Upper lobe of left lung (tissue), 6 donors: Measurements from ENCODE around the gene A3GALT2. TPM values are rescaled to one million over a fixed set of nuclear protein-coding genes. Genes with fewer than 3 reads are reported as not detected.

Experiments used
- ATAC-seq, 2 donors: fragments of 200-7000 bp; cut with Tn5 transposase; one replicate each; pipeline ENCODE4 v1.9.1; 2022; ENCODE audit warnings: mild to moderate bottlenecking in 2 of 2, moderate library complexity in 2 of 2; ENCODE audit not compliant: low FRiP score in 2 of 2
- DNase-seq, 2 donors: peaks; one replicate each; pipeline ENCODE4 v3.0.0-alpha.2; 2019 to 2020
- H3K27ac ChIP-seq, 4 donors: fragments of 200-600 bp; sonication (generic); one replicate each; pipeline ENCODE4 v1.5.1; 2016 to 2019
- H3K27me3 ChIP-seq, 4 donors: fragments of 200-600 bp; sonication (generic); one replicate each; pipeline ENCODE4 v1.5.1; 2017 to 2019
- H3K36me3 ChIP-seq, 4 donors: fragments of 200-600 bp; sonication (generic); one replicate each; pipeline ENCODE4 v1.5.1; 2016 to 2019
- H3K4me1 ChIP-seq, 4 donors: fragments of 200-600 bp; sonication (generic); one replicate each; pipeline ENCODE4 v1.5.1; 2018 to 2019
- H3K4me3 ChIP-seq, 4 donors: fragments of 200-600 bp; sonication (generic); one replicate each; pipeline ENCODE4 v1.5.1; 2017 to 2019; ENCODE audit warnings: mild to moderate bottlenecking in 2 of 4, moderate library complexity in 1 of 4
- H3K9me3 ChIP-seq, 4 donors: fragments of 200-600 bp; sonication (generic); one replicate each; pipeline ENCODE4 v1.5.1; 2018 to 2019
- EP300 ChIP-seq, 4 donors: sonication (generic); formaldehyde crosslinking; IDR thresholded peaks; one replicate each; pipeline ENCODE4 v1.5.1; 2017; ENCODE audit warnings: antibody characterized with exemption in 4 of 4, control low read depth in 2 of 4
- POLR2A ChIP-seq, 4 donors: fragments of 450-650 bp; IDR thresholded peaks; one replicate each; pipeline ENCODE4 v1.5.1; 2016 to 2017; ENCODE audit warnings: antibody characterized with exemption in 4 of 4, mild to moderate bottlenecking in 2 of 4
- POLR2AphosphoS5 ChIP-seq, 2 donors: sonication (generic); formaldehyde crosslinking; IDR thresholded peaks; one replicate each; pipeline ENCODE4 v1.5.1; 2017; ENCODE audit warnings: antibody characterized with exemption in 2 of 2
- WGBS, 2 donors: methylation state at CpG; one replicate each; pipeline ENCODE4 v1.1.5; 2017 to 2018; 5-methylcytosine and 5-hydroxymethylcytosine counted together
- total RNA-seq, 6 donors: library from RNA; depleted of rRNA in 4 of 6; stranded (reverse); fragments of >200 nt in 4 of 6; gene quantifications; one replicate each; pipeline versions ENCODE4 v1.1.0 to v1.2.1, GENCODE V29; 2016 to 2021
- TF ChIP-seq, protein P1 (sequence below), 6 experiments: fragments of 450-650 bp in 4 of 6; fragments of 200-600 bp in 2 of 6; sonication (generic) in 2 of 6; IDR thresholded peaks; one replicate each; pipeline ENCODE4 v1.5.1; 2016 to 2019; ENCODE audit warnings: antibody characterized with exemption in 6 of 6
- donor health status: DM: no; HTN: no; CAD: no; lungs with moderate emphysema.
- donor health status: DM: no; HTN: yes; CAD: no; lungs with severe emphysema.

A3GALT2 gene
- under 1 TPM in 2 of 6 donors, not detected in 4; 0.79 to 0.91 TPM for total RNA-seq

DNA sequence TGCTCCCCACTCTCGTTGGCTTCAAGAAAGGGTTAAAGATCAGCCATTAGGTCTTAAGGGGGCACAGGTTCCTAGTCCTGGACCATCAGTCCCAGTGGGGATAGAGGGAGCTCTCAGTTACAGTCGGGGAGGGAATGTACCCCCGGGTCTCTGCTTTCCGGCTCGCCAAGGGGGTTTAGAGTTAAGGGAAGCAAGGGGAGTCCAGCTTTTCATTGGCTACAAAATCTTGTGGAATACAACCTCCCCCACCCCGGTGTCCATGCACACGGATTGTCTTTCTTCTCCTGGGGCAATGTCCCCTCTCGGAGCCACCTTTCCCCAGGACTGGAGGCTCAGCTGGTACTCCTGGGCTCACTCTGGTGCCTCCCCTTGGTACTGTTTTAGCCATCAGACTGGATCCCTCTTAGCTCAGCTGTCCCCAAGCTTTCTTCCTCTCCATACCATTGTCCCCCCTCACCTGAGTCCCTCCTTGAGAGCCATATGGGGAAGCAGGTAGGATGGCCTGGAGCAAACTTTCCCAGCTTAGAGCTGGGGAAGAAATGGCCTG is at the start of gene A3GALT2:
TSS of gene A3GALT2 (minus strand) at position 480 of the 547 bp plus-strand sequence. CDS start at position 480, 0 bp downstream.
- no peaks in the 10 kb centered on the region for H3K9me3 ChIP-seq
- WGBS, 2 donors: 78 to 83% methylated on average over 8 of the region's 8 CpGs
- TF ChIP-seq POLR2A (IDR thresholded peaks at IDR 0.05): no peak
- DNase-seq (no peak), ATAC-seq (no peak)
- H3K4me3 ChIP-seq: no peak within 1 kb of the TSS
- no peak within 1 kb of the TSS for H3K27ac ChIP-seq
- peaks cover 27 to 47% (median 33%) of the 10 kb centered on the region in 4 donors for H3K36me3 ChIP-seq
- H3K4me1 ChIP-seq: peaks cover 0 to 3% (median under 1%) of the 10 kb centered on the region in 4 donors
- H3K27me3 ChIP-seq: no peaks in the 10 kb centered on the region

- H3K4me1 ChIP-seq: peaks cover 7 to 23% (median 9%) of the 10 kb centered on the region in 4 donors
- ATAC-seq (no peak), DNase-seq (no peak)
- no peak overlapping the region for H3K4me3 ChIP-seq
- TF ChIP-seq POLR2AphosphoS5 (IDR thresholded peaks at IDR 0.05): no peak
- no peak overlapping the region for H3K27ac ChIP-seq
- no peaks in the 10 kb centered on the region for H3K36me3 ChIP-seq
- H3K9me3 ChIP-seq: no peaks in the 10 kb centered on the region
- H3K27me3 ChIP-seq: no peaks in the 10 kb centered on the region
- 81 to 83% methylated on average over 4 of the region's 4 CpGs for WGBS, 2 donors
Measured at GRCh38 chr1:33370301-33370700, 49.4 kb upstream of the A3GALT2 start.

DNA sequence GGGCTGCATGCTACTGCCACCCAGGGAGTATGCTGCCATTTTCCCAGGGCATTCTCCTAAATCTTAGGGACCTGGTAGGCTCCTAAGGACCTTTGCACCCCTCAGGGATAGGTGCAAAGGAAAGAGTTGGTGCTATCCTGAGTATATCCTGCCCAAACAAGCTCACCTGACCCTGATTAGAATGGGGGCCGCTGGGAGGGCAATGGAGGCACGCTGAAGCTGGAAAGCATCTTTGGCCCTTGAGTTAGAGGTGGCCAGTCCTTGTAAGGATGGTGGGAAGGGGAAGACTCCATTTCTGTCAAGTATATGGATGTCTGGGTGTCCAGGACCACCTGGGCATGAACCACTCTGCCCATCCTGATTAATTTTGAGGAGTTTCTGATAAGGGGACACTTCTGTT is 48.9 kb upstream of the A3GALT2 start:
- TF ChIP-seq, protein P1, sequence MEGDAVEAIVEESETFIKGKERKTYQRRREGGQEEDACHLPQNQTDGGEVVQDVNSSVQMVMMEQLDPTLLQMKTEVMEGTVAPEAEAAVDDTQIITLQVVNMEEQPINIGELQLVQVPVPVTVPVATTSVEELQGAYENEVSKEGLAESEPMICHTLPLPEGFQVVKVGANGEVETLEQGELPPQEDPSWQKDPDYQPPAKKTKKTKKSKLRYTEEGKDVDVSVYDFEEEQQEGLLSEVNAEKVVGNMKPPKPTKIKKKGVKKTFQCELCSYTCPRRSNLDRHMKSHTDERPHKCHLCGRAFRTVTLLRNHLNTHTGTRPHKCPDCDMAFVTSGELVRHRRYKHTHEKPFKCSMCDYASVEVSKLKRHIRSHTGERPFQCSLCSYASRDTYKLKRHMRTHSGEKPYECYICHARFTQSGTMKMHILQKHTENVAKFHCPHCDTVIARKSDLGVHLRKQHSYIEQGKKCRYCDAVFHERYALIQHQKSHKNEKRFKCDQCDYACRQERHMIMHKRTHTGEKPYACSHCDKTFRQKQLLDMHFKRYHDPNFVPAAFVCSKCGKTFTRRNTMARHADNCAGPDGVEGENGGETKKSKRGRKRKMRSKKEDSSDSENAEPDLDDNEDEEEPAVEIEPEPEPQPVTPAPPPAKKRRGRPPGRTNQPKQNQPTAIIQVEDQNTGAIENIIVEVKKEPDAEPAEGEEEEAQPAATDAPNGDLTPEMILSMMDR (IDR thresholded peaks at IDR 0.05): no peak
- TF ChIP-seq EP300 (IDR thresholded peaks at IDR 0.05) (no peak), POLR2A (IDR thresholded peaks at IDR 0.05) (no peak), POLR2AphosphoS5 (IDR thresholded peaks at IDR 0.05) (no peak)
- DNase-seq (no peak), ATAC-seq (no peak)
- no peaks in the 10 kb centered on the region for H3K27me3 ChIP-seq
- H3K4me3 ChIP-seq: no peak overlapping the region
- H3K9me3 ChIP-seq: no peaks in the 10 kb centered on the region
- 87 to 94% methylated on average over 2 of the region's 2 CpGs for WGBS, 2 donors
- H3K27ac ChIP-seq: no peak overlapping the region
- H3K36me3 ChIP-seq: no peaks in the 10 kb centered on the region
- peaks cover 7 to 28% (median 12%) of the 10 kb centered on the region in 4 donors for H3K4me1 ChIP-seq

- TF ChIP-seq, protein P1 (IDR thresholded peaks at IDR 0.05): no peak
- TF ChIP-seq POLR2AphosphoS5 (IDR thresholded peaks at IDR 0.05): no peak
- no peak for TF ChIP-seq POLR2A (IDR thresholded peaks at IDR 0.05)
- TF ChIP-seq EP300 (IDR thresholded peaks at IDR 0.05): no peak
- ATAC-seq (no peak), DNase-seq (no peak)
- WGBS, 2 donors: 60 to 88% methylated on average over 1 to 9 of the region's 9 CpGs
- Histone ChIP-seq H3K9me3 (no peaks in the 10 kb centered on the region), H3K27ac (no peak overlapping the region), H3K27me3 (no peaks in the 10 kb centered on the region), H3K4me3 (no peak overlapping the region), H3K36me3 (no peaks in the 10 kb centered on the region), H3K4me1 (peaks cover 12 to 34% (median 16%) of the 10 kb centered on the region in 4 donors)
Measured at GRCh38 chr1:33369081-33369480, 48.2 kb upstream of the A3GALT2 start.

DNA sequence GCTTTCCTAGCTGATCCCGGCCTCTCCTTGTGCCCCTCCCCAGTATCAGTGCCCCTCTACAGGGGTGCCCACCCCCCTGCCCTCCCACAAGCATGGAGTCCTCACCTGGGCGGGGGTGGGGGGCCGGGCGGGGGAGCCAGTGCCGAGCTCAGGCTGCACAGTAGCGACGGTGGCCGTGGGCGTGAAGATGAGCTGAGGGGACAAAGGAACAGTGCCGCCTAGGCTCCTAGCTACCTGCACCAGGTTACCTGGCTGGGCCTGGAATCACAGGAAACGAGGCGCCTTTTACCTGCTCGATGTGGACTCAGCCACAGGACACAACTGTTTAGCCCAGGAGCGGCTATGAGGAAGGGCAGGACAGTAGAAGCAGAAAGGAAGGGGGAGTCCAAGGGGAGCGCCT is 47.5 kb upstream of the A3GALT2 start:
- H3K4me1 ChIP-seq: peaks cover 18 to 40% (median 23%) of the 10 kb centered on the region in 4 donors
- ATAC-seq (no peak), DNase-seq (no peak)
- H3K4me3 ChIP-seq: no peak overlapping the region
- no peak for TF ChIP-seq POLR2AphosphoS5 (IDR thresholded peaks at IDR 0.05)
- TF ChIP-seq, protein P1 (IDR thresholded peaks at IDR 0.05): no peak
- TF ChIP-seq EP300 (IDR thresholded peaks at IDR 0.05): no peak
- no peak for TF ChIP-seq POLR2A (IDR thresholded peaks at IDR 0.05)
- no peaks in the 10 kb centered on the region for H3K27me3 ChIP-seq
- 86 to 93% methylated on average over 15 of the region's 15 CpGs for WGBS, 2 donors
- H3K9me3 ChIP-seq: no peaks in the 10 kb centered on the region
- H3K36me3 ChIP-seq: no peaks in the 10 kb centered on the region
- H3K27ac ChIP-seq: no peak overlapping the region
